ENCODE data around the gene AFAP1.

AFAP1 gene

DNA sequence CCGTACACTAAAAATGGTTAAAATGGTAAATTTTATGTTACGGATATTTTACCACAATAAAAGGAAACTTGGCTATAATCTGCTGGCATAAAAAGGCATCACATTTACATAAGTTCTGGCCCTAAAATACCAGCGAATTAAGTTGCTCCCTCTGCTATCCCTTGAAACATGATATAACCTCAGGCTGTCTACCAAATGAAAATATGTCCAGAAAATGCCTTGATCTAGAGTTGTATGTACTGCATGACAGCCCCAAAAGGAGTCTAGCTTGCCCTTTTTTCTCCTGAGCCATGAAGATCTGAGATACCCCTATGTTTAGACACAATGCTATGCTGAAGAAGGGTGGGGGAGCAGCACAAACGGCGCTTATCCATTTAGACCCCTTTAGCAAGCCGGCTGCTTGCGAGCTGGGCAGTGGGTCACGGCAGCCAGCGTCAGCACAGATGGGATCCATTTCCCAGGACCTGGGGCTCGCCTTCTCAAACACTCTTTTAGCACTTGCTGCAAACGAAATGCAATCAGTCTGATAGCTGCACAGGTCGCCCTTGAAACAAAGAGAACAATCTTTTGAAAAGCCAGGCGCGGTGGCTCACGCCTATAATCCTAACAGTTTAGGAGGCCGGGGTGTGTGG, 77.0 kb downstream of the AFAP1 start:
- DNase-seq: no peak

DNA sequence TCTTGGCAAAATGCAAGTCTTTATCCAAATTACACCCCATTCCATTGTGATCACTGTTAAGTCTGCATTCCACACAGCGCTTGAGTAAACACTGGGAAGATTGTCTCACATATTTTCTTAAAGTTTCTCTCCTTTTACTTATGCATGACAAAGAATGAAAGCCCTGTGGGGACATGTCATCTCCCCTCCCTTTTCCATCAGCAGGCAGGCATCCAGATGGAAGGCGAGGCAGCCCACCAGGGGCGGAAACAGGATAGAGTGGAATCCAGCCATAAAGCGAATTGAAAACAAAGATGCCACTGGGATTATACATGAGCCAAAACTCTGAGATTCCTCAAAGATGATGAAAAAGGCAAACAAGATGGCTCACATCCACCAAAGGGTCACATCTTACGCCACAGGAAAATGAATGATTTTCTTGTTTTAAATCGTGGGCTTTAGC, 78.2 kb downstream of the AFAP1 start:
- DNase-seq: no peak

DNA sequence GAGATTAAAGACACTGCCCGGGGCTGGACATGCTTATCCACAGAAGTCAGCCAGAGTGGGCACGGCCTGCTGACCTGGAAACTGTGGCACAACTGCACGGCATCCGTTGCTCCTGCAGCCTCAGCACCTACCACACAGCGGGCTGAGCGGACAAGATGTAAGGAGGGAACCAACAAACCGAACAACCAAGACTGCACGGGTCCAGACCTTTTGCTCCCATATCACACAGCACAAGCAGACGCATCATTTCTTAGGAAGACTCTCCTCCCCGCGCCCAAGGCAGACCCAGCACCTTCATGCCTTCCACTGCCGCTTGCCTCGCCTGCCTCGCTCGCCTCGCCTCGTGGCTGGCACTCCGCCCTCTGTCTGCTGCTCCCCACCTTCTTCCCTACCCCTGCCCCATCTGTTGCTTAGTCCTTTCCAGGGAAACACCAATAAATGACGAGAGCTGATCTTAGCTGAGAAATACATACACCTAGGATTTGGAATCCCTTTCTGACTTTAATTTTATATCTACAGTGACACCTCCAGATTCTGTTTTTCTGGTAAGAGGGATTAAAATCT, 79.0 kb downstream of the AFAP1 start:
- no peak for DNase-seq

DNA sequence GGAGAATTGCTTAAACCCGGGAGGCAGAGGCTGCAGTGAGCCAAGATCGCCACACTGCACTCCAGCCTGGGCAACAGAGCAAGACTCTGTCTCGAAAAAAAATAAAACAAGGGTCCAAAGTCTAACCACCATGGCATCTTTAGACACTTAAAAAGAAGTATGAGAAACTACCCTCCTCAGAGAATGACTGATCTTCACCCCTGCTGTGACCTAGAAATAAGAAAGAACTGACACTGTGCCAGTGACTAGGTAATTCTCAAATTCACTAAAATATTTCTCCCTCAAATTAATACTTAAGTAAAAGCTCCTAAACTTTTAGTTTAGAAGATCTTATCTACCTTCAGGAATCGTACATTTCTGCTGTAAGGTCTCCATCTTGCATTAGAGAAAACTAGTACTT, 80.3 kb downstream of the AFAP1 start:
- DNase-seq: no peak

DNA sequence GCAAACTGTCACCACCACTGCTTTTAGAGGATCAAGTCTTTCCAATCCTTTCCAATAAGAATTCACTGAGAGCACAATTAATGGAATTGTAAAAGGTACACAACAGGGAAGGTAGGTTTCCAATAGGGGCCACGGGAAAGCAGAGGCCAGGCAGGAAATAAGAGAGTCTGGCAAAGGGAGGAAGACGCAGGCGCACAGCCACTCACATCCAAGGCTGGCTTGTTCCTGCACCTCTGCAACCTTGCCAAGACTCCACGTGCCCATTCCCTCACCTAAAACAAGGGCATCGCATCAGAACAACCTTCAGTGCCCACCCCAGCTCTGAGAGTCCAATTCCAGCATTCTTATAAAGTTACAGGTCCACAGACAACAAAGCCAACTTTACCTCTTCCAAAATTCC, 81.2 kb downstream of the AFAP1 start:
- DNase-seq: no peak

DNA sequence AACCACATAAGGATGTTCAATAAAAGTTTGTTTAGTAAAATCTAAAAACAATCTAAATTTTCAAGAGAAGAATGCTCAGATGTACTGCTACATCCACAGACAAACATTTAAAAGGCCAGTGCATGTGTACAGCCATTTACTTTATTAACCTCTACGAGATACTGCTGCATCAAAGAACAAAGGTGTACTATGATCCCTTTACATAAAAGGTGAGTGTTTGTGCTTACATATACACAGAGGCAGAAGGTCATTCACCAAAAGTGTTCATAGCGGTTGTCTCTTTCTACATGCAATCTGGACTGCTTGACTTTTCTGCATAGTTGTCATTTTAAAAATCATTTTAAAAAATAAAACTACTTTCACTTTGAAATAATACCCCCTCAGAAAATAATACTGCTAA, 81.7 kb downstream of the AFAP1 start:
- DNase-seq: no peak

DNA sequence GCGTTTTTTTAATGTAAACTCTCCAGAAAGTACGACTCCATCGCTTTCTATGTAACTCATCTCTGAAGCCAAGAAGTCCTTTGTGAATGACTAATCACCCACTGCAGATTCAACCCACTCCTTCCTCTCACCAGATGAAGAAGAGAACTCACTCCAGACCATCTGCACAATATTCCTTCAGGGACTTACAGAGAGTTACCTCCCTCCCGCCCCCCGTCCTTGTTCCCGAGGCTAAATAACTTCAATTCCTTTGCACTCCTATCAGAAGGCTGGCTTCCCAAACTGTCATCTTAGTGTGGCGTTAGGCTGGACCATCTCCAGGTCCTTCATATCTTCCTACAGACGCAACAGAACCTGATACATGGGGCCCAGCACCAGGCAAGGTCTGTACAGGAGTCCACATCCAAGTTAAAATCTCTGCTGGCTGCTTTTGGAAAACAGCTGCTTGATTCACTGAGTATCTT, 82.4 kb downstream of the AFAP1 start:
- DNase-seq: no peak

DNA sequence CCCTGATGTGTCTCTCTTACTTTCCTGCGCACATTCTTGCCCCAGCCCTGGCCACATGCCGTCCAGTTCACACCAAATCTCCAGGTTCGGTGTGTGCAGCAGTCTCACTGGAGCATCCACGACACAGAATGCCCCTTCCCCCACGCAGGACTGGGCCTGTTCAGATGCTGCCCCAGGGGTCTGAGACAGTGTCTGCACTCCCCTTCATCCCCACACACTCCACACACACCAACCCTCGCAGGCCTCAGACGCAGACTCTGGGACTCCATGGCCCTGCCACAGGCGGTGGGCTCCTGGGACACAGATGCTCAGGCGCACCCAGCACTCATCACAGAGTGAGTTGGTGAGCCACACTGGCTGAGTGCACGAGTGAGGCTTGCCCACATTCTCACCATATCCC, 83.9 kb downstream of the AFAP1 start:
- DNase-seq: no peak

DNA sequence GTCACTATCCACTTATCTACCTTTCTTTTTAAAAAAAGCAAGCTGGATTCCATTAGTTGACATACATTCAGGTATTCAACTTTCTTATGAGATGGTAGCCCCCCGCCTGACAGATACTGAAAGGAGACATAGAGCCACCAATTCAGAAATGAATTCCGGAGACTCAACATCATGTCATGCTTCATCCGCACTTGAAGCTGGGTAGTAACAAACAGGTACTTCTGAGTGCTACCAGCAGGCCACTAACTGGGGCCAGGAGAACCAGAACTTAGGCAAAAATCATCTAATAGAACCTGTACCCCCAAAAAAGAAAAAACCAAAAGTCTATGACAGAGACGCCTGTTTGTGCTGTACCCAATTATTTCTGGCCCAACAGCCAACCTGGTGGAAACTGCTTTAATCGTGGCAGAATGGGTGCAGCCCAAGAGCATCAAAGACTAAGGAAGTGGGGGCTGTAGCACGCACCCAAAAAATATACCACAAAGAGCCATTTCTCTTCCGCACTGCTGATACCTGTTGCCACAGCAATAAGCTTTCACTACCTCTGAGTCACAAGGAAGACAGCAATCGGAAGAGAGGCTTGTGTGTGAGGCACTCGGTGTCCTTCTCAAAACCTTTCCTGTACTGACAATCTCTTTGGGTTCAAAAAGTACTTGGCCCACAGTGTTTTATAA, 84.8 kb downstream of the AFAP1 start:
- no peak for DNase-seq

DNA sequence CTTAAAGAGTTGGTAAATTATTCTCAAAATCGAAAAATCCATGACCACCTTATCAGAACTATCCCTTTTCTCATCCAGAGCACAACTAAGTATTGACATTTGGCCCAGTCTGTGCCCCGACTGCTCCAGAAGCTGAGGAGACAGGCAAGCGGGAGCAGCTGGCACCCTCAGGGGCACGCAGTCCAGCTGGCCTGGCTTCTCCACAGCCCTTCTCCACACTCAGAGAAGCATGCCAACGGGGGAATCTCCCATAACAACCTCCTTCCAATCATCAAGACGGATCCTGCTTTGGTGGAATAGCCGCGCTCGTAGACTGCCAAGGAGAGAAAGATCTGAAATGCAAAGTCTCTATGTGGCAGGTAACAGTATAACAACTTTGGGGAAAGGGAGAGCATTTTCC, 85.4 kb downstream of the AFAP1 start:
- DNase-seq: no peak

DNA sequence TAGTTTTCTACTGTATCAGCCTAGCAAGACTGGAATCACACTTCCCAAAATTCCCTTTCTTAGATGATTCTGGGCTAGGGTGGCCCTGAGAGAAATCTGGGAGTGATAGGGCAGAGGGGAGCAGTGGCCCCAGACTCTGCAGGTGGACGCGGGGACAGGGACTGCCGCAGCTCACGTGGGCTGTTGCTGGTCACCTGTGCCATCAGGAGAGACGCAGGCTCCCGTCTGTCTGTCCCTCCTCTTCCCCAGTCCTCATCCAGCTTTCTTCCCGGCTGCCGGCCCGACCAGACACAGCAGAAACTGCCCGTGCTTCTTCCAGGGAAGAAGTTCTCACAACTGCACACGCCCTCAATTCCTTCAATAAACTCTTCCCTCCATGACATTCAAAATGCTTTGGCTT, 86.4 kb downstream of the AFAP1 start:
- DNase-seq: no peak

DNA sequence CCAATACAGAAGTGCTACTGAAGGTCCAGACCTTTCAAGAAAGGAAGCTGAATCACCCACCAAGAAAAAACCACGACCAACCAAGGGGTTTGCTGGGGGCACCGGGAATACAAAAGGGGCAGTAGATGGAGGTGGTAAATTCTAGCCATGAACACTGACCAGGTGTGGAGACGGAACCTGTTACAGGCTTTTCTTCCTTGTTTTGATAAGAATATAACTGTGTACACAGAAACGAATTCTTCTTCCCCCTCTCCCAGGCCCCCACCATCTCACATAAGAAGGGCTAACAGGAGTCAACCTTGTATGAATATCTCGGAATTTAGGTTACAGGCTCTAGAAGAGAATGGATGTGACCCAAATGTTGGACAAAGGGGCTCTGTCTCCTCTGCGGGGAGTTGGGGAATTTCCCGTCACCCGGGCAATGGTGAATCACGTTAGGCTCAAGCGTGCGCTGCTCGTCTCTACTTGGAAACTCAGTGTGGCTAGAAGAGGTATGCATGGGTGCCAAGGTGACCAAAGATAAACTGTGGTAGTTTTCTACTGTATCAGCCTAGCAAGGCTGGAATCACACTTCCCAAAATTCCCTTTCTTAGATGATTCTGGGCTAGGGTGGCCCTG, 87.0 kb downstream of the AFAP1 start:
- no peak for DNase-seq

DNA sequence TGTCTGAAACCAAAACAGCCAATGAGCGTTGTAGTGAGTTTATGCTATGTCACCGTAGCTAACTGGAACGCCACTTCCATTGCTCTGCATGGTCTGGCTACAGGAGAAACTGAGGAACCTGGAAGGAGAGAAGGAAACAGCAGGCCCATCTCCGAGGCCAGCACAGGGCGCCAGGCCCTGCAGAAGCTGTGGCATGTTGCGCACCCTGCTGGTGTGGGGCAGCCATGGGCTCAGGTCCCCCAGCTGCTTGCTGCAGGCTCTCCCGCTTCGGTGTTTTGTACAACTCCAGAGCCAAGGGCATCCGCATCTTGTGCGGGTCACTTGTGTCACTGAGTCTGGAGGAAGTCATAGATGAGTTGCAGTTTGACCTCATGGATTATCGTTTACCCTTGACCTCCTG, 89.2 kb downstream of the AFAP1 start:
- peak; percentile 5 for DNase-seq

DNA sequence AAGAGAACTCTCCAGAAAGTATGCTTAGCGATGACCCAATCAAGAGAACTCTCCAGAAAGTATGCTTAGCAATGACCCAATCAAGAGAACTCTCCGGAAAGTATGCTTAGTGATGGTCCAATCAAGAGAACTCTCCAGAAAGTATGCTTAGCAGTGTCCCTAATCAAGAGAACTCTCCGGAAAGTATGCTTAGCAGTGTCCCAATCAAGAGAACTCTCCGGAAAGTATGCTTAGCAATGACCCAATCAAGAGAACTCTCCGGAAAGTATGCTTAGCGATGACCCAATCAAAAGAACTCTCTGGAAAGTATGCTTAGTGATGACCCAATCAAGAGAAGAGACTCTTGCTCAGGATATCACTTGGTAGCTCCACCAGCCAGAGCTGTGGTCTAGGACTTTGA, 92.5 kb downstream of the AFAP1 start:
- DNase-seq: no peak

DNA sequence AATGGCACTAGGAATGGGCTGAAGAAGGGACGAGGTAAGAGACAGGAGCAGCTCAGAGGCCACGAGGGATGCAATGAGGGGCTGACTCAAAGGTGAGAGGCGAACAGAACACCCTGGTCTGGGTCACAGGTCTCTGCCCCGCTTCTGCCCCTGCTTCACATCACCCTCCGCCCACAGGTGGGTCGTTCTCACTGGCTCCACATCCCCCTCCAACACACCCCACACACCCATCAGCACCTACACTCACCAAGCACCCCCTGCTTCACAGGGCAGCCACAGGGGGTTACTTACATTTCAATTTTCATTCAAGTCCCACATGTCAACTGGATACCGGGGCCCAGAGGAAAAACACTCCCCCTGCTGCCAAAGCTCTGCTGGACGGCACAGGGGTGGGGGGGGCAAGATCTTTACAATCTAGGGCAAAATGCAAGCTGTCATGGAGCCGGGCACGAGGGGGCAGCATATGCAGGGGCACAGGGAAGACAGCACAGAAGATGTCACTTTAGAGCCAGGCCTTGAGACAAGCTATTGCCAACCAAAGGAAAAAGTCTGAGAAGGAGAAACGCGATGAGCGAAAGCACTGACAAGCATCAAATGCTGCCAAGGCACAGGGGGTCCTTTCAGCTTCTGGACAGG, 94.0 kb downstream of the AFAP1 start:
- DNase-seq: no peak

DNA sequence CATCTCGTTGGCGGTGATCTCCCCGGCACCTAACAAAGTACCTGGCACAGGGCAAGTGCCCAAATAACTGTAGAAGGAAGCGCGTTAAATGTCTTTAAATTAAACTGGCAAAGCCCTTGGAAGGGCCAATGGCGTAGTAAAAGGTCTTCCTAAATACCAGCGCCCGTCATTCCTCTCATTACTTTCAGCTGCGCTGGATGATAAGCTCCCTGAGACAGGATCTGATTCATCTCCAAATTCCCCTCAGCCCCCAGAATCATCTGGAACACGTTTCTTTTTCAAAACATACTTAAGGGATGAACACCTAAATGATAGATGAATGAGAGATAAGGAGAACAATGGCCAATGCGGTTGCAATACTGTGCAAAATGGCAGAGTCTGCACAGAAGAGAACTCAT, 95.1 kb downstream of the AFAP1 start:
- no peak for DNase-seq

DNA sequence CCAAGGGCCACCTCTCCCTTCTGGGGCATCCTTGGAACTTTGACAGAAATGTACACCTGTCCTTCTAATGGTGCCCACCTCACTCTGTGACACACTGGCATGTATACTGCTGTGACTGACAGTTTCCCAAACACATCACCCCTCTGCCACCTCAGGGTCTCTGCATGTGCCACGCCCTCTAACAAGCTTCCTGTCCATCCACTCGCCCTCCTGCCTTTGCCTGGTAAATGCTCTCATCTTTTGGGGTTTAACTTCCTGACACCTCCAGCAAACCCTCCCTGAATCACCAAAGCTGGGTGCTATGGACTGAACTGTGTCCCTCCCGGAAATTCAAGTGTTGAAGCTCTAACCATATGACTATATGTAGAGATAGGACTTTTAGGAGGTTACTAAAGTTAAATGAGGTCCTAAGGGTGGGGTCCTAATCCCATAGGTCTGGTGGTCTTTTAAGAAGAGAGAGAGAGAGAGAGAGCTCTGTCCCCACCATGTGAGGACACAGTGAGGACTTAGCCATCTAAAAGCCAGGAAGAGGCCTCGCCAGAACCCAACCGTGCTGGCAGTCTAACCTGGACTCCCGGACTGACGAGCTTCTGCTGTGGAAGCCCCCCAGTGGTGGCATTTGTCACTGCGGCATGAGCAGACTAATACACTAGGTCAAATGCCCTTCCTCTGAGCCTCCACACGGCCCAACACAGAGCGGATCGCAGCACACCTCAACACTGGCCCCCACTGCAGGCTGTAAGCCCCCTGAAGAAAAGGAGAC, 95.6 kb downstream of the AFAP1 start:
- peak; percentile 68 for DNase-seq

DNA sequence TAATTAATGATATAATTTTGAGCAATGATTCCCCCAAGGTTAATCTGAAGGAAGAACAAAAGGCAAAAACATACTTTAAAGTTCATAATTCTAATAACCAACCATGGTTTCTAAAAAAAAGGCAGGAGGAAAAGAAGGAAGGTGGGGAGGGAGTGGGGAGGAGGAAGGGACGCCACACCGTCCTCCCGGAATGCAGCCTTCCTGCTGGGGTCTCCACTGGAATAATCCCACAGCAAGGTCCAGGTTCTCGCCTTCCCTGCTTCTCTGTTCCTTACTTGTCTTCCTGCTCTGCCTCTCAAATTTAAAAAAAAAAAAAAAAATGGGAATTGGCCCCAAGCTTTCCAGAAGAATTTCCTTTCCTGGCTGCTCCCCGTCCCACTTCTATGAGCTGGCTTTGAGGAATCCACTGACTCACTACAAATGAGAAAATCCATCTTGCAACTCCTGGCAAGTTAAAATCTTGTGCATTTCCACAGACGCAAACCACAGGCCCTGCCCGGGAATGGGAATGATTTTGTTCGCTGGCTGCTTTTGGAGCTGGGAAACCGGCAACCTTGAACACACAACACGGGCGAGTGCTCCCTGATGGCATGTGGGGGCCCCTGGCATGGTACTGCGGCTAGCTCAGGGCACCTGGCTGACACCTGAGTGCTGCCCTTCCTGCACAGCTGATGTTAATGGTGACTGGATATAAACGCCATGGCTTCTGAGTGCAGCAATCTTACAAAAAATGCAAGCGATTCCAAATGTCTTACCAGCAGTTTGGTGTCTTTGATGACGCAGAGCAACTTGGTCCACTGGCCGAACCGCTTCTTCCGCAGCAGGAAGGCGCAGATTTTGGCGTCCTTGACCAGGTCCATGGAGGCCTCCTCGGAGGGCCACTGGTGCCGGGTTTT, 97.0 kb downstream of the AFAP1 start:
- DNase-seq: no peak

DNA sequence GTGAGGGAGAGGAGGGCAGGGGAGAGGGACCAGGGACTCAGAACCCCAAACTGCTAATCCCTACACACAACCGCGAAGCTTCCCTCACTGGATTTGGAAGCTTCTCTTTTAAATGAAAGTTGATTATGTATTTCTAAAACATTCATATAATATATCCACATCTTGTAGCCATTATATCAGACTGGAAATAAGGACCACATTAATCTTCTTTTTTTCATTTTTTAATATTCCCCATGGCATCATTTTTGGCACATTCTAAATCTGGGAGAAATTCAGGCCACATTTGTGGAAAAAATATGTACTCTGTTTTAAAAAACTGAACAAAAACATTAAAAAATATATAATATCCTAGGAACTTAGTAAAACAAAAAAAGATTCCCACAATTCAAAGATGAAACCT, 97.8 kb downstream of the AFAP1 start:
- DNase-seq: no peak

DNA sequence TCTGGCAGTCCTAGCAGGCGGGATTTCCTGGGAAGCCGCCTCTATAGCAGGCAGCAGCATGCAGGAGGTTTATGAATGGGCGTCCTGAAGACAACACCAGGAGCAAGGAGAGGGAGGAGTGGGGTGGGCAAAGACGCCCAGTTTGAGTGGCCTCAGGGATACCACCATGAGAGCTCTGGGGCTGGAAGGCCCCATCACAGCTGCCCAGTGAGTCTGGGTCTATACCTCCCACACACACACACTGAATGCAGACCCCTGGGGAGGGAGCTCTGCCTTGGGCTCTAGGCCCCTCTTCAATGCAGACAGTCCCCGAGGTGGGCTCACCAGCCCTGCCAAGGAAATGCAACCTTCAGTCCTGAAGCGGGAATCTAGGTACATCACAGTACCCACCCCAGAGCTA, 98.6 kb downstream of the AFAP1 start:
- no peak for DNase-seq

DNA sequence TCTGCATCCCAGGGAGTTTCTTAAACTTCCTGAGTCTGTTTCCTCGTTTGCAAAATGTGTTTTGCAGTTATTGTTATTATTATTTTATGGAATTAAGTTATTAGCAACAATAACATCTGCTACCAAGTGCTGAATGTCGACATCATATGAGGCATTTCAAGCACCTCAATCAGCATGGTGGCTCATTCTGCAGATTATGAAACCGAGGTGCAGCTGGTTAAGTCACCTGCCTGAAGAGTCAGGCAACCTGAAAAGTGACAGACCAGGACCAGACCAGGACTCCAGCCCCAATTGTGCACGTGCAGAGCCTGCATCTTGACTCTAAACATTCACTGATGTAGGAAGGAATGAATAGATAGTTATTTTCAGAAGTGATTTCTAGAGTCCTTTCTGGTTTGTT, 99.8 kb downstream of the AFAP1 start:
- DNase-seq: no peak
